Astrocyte (in vitro differentiated cells and primary cell): Measurements from ENCODE around the gene CDC20B. TPM values are rescaled to one million over a fixed set of nuclear protein-coding genes. Genes with fewer than 3 reads are reported as not detected.
A peak's percentile ranks its signal among the peaks of the same experiment; 100 is the strongest.

ENCODE experiments used
- DNase-seq: peaks from one replicate; pipeline ENCODE4 v3.0.0-alpha.2; 2010; ENCODE audit warnings: low read depth
- FAIRE-seq: peaks from 2 replicates; lab custom pipeline; 2011; peaks lifted over from hg19 to GRCh38; lab: Jason Lieb, UNC
- H2AFZ ChIP-seq: 2 replicates; pipeline ENCODE4 v1.6.0; 2012; ENCODE audit warnings: low read depth, low read length, inconsistent platforms
- H3K27ac ChIP-seq: 2 replicates; pipeline ENCODE4 v1.5.1; 2011; ENCODE audit warnings: low read depth, low read length, inconsistent platforms
- H3K27me3 ChIP-seq: 2 replicates; pipeline ENCODE4 v1.6.0; 2011; ENCODE audit warnings: low read length, inconsistent platforms; ENCODE audit not compliant: insufficient read depth
- H3K36me3 ChIP-seq: 2 replicates; pipeline ENCODE4 v1.5.1; 2011; ENCODE audit warnings: low read length, inconsistent platforms; ENCODE audit not compliant: insufficient read depth
- H3K4me1 ChIP-seq: 2 replicates; pipeline ENCODE4 v1.5.1; 2011; ENCODE audit warnings: low read length, inconsistent platforms; ENCODE audit not compliant: insufficient read depth
- H3K4me2 ChIP-seq: 2 replicates; pipeline ENCODE4 v1.6.0; 2012; ENCODE audit warnings: low read length, inconsistent platforms
- H3K4me3 ChIP-seq: 2 replicates; pipeline ENCODE4 v1.5.1; 2011; ENCODE audit warnings: low read depth, mild to moderate bottlenecking, low read length, inconsistent platforms; ENCODE audit not compliant: insufficient read depth
- H3K79me2 ChIP-seq: 2 replicates; pipeline ENCODE4 v1.6.0; 2012; ENCODE audit warnings: mild to moderate bottlenecking, low read length, inconsistent platforms; ENCODE audit not compliant: insufficient read depth
- H3K9ac ChIP-seq: 2 replicates; pipeline ENCODE4 v1.6.0; 2012; ENCODE audit warnings: mild to moderate bottlenecking, low read length, inconsistent platforms
- H3K9me3 ChIP-seq: 2 replicates; pipeline ENCODE4 v1.5.1; 2012; ENCODE audit warnings: low read depth, mild to moderate bottlenecking, low read length, inconsistent platforms; ENCODE audit not compliant: insufficient read depth
- H4K20me1 ChIP-seq: 2 replicates; pipeline ENCODE4 v1.6.0; 2012; ENCODE audit warnings: low read length, inconsistent platforms; ENCODE audit not compliant: insufficient read depth
- H3K27ac Mint-ChIP-seq: one replicate; pipeline ENCODE4 v1.8.0; 2021; ENCODE audit warnings: mild to moderate bottlenecking, mixed read lengths; ENCODE audit not compliant: unreplicated experiment
- H3K27me3 Mint-ChIP-seq: one replicate; pipeline ENCODE4 v1.8.0; 2021; ENCODE audit warnings: low read depth, mixed read lengths; ENCODE audit not compliant: unreplicated experiment
- H3K36me3 Mint-ChIP-seq: one replicate; pipeline ENCODE4 v1.8.0; 2021; ENCODE audit warnings: low read depth, mixed read lengths; ENCODE audit not compliant: unreplicated experiment
- H3K4me1 Mint-ChIP-seq: one replicate; pipeline ENCODE4 v1.8.0; 2021; ENCODE audit warnings: low read depth, mixed read lengths; ENCODE audit not compliant: unreplicated experiment
- H3K4me3 Mint-ChIP-seq: one replicate; pipeline ENCODE4 v1.8.0; 2021; ENCODE audit warnings: mild to moderate bottlenecking, moderate library complexity, mixed read lengths; ENCODE audit not compliant: unreplicated experiment
- H3K9me3 Mint-ChIP-seq: one replicate; pipeline ENCODE4 v1.8.0; 2021; ENCODE audit warnings: mild to moderate bottlenecking, mixed read lengths; ENCODE audit not compliant: unreplicated experiment
- EZH2 ChIP-seq: IDR thresholded peaks from 2 replicates; pipeline ENCODE4 v1.6.1; 2012; ENCODE audit warnings: mild to moderate bottlenecking, low read length, inconsistent platforms; ENCODE audit not compliant: insufficient read depth
- total RNA-seq: library from RNA; stranded (reverse); gene quantifications from 2 replicates; pipeline ENCODE4 v1.2.1, GENCODE V29; 2021
- TF ChIP-seq, protein P1 (sequence below): IDR thresholded peaks from 2 replicates; pipeline ENCODE4 v1.5.1; 2011; ENCODE audit warnings: low read depth, mild to moderate bottlenecking, inconsistent platforms, low read length, moderate library complexity; ENCODE audit not compliant: insufficient read depth

The CDC20B gene
- total RNA-seq, 1 donor from 2014 or later: 0.11 TPM

DNA sequence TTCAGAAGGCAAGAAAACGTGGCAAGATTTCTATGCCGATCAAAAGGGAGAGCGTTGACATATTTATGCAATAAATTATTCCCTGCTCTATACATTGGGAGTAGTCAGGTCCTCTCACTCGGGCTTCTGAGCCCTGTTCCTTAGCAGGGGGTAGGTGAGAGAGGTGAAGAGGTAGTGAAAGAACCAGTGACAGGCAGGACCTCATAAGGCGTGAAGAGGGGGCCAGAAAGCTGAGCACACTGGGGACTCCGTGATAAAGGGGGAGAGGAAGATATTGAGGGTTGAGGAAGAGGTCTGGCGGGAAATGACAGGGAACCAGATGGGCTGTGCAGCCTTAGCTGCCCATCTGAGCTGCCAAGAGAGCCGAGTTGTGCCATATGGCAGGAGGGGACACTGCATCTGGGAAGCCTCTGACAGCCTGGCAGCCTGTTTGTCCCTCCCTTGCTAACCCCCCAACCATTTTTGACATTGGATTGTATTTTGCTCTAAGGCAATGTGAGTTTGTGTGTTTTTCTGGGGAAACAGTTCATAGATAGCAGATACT lies 782 bp upstream of the CDC20B start:
- Mint-ChIP-seq H3K36me3 (no peaks in the 10 kb centered on the region), H3K27ac (peak overlapping the region; percentile 63), H3K4me3 (peak overlapping the region; percentile 84), H3K27me3 (peaks cover 39% of the 10 kb centered on the region), H3K9me3 (peaks cover 2% of the 10 kb centered on the region), H3K4me1 (peaks cover 6% of the 10 kb centered on the region)
- TF ChIP-seq, protein P1, sequence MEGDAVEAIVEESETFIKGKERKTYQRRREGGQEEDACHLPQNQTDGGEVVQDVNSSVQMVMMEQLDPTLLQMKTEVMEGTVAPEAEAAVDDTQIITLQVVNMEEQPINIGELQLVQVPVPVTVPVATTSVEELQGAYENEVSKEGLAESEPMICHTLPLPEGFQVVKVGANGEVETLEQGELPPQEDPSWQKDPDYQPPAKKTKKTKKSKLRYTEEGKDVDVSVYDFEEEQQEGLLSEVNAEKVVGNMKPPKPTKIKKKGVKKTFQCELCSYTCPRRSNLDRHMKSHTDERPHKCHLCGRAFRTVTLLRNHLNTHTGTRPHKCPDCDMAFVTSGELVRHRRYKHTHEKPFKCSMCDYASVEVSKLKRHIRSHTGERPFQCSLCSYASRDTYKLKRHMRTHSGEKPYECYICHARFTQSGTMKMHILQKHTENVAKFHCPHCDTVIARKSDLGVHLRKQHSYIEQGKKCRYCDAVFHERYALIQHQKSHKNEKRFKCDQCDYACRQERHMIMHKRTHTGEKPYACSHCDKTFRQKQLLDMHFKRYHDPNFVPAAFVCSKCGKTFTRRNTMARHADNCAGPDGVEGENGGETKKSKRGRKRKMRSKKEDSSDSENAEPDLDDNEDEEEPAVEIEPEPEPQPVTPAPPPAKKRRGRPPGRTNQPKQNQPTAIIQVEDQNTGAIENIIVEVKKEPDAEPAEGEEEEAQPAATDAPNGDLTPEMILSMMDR: no peak
- TF ChIP-seq EZH2: no peak
- DNase-seq: no peak
- Histone ChIP-seq H3K27ac (no peak overlapping the region), H3K9ac (peak overlapping the region; percentile 37), H3K4me3 (peak overlapping the region; percentile 60), H2AFZ (peak overlapping the region; percentile 84), H3K79me2 (no peaks in the 10 kb centered on the region), H3K27me3 (peaks cover 52% of the 10 kb centered on the region), H3K36me3 (no peaks in the 10 kb centered on the region), H4K20me1 (no peaks in the 10 kb centered on the region), H3K4me1 (peaks cover 20% of the 10 kb centered on the region), H3K4me2 (peak overlapping the region; percentile 94), H3K9me3 (no peaks in the 10 kb centered on the region)
- FAIRE-seq: no peak

DNA sequence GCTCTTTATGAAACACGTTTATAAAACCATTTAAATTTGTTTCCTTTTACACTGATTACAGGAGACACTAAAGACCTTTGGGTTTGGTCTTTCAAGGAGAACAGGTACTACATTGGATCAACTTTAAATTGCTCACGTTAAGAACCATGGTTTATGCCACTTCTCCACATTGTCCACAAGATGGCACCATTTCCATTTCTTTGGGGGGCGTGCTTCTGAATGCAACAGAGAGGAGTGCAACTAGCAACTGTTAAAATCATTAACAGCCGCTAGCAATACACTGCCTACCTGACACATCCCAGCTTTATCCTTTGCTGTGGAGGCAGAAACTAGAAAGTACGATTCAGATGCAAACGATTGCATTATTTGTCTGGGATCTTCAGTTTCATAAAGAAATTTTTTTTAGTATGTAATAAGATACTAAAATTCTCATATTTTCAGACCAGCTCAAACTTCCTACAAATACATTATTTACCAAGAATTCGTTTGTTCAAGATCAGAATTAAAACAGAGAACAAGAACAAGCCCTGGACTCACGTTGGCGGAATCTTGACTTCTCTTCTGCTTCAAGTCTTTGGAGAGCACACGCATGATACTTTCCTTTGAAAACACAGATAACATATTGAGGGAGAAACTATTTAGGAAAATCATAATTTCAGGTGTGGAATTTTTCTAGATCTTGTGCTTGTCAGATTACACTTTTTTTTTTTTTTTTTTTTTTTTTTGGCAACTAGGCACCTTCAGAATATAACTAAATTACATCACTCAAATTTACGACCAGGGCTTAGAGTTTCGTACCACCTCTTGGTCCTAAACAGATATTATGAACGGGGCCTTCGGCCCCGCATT lies 702 bp downstream of the CDC20B start:
- FAIRE-seq: peak; percentile 29
- Histone ChIP-seq H3K9me3 (no peaks in the 10 kb centered on the region), H3K9ac (peak overlapping the region; percentile 44), H3K4me3 (peak overlapping the region; percentile 63), H3K4me1 (peaks cover 20% of the 10 kb centered on the region), H2AFZ (peak overlapping the region; percentile 63), H3K36me3 (no peaks in the 10 kb centered on the region), H3K4me2 (peak overlapping the region; percentile 94), H3K79me2 (no peaks in the 10 kb centered on the region), H4K20me1 (no peaks in the 10 kb centered on the region), H3K27me3 (peaks cover 39% of the 10 kb centered on the region), H3K27ac (no peak overlapping the region)
- TF ChIP-seq, protein P1: peak; percentile 88
- no peak for TF ChIP-seq EZH2
- peak overlapping the region; percentile 50 for H3K27ac Mint-ChIP-seq
- H3K9me3 Mint-ChIP-seq: no peaks in the 10 kb centered on the region
- H3K4me1 Mint-ChIP-seq: peaks cover 6% of the 10 kb centered on the region
- H3K36me3 Mint-ChIP-seq: no peaks in the 10 kb centered on the region
- peak; percentile 56 for DNase-seq
- peaks cover 28% of the 10 kb centered on the region for H3K27me3 Mint-ChIP-seq
- H3K4me3 Mint-ChIP-seq: peak overlapping the region; percentile 85
